B cell (primary cell): ENCODE measurements around the gene TARBP2. TPM values are rescaled to one million over a fixed set of nuclear protein-coding genes. Genes with fewer than 3 reads are reported as not detected.
A peak's percentile ranks its signal among the peaks of the same experiment; 100 is the strongest.

Source experiments
- ATAC-seq: fragments of 200-7000 bp; cut with Tn5 transposase; one replicate; pipeline ENCODE4 v1.10.0; 2021; ENCODE audit warnings: low read depth, mild to moderate bottlenecking, moderate number of reproducible peaks, moderate library complexity
- CTCF ChIA-PET: fragments of 350-600 bp; sonication (Branson Sonifier 250); formaldehyde crosslinking; loops from one replicate; lab custom pipeline; 2021; ENCODE audit warnings: antibody characterized with exemption, inconsistent platforms; lab: Charles Lee
- POLR2A ChIA-PET: fragments of 350-600 bp; sonication (Branson Sonifier 250); formaldehyde crosslinking; loops from one replicate; lab custom pipeline; 2021; ENCODE audit warnings: antibody characterized with exemption; lab: Charles Lee
- DNase-seq: peaks from one replicate; pipeline ENCODE4 v3.0.0; 2013
- H2AFZ ChIP-seq: 2 replicates; pipeline ENCODE4 v1.6.1; 2012; ENCODE audit warnings: mild to moderate bottlenecking, low read depth, low read length; ENCODE audit not compliant: insufficient read depth, poor library complexity, severe bottlenecking
- H3K27ac ChIP-seq, 2 donors: 1 replicate in 1 of 2; 2 replicates in 1 of 2; pipeline ENCODE4 v1.5.1; 2012 to 2013; ENCODE audit warnings: low read length in 2 of 2, mild to moderate bottlenecking in 2 of 2, moderate library complexity in 1 of 2
- H3K27me3 ChIP-seq, 4 experiments: fragments of 200-600 bp in 1 of 4; sonication (generic) in 1 of 4; replicated peaks in 1 of 4; 1 replicate in 2 of 4; 2 replicates in 2 of 4; pipeline versions ENCODE4 v1.6.1 to v1.7.0; 2013 to 2016; ENCODE audit warnings: low read length in 3 of 4, mild to moderate bottlenecking in 2 of 4, mixed read lengths in 1 of 4, moderate library complexity in 1 of 4; ENCODE audit not compliant: insufficient read depth in 4 of 4, control insufficient read depth in 3 of 4; ENCODE audit errors: control extremely low read depth in 1 of 4
- H3K36me3 ChIP-seq, 2 experiments: replicated peaks in 1 of 2; 1 replicate in 1 of 2; 2 replicates in 1 of 2; pipeline versions ENCODE4 v1.6.1 to v1.7.1; 2013; ENCODE audit warnings: low read length in 1 of 2; ENCODE audit not compliant: insufficient read depth in 2 of 2, control insufficient read depth in 1 of 2; ENCODE audit errors: control extremely low read depth in 1 of 2, extremely low read depth in 1 of 2
- H3K4me1 ChIP-seq, 2 donors: fragments of 200-600 bp in 1 of 2; sonication (generic) in 1 of 2; 1 replicate in 1 of 2; 2 replicates in 1 of 2; pipeline versions ENCODE4 v1.5.1 to v1.6.1; 2013 to 2017; ENCODE audit warnings: low read length in 2 of 2; ENCODE audit not compliant: control insufficient read depth in 2 of 2, insufficient read depth in 2 of 2
- H3K4me2 ChIP-seq: replicated peaks from 2 replicates; pipeline ENCODE3; 2012; ENCODE audit warnings: mild to moderate bottlenecking, low read depth, low read length; ENCODE audit not compliant: poor library complexity, severe bottlenecking
- H3K4me3 ChIP-seq, 5 experiments: fragments of 200-600 bp in 1 of 5; sonication (generic) in 1 of 5; 1 replicate in 3 of 5; 2 replicates in 2 of 5; pipeline versions ENCODE4 v1.5.1 to v1.7.0; 2011 to 2016; ENCODE audit warnings: low read length in 4 of 5, mild to moderate bottlenecking in 4 of 5, low read depth in 2 of 5, control low read depth in 1 of 5, moderate library complexity in 1 of 5; ENCODE audit not compliant: insufficient read depth in 1 of 5; ENCODE audit errors: control extremely low read depth in 1 of 5, extremely low read depth in 1 of 5
- H3K79me2 ChIP-seq: fragments of 200-600 bp; sonication (generic); one replicate; pipeline ENCODE4 v1.6.0; 2016; ENCODE audit warnings: low read length; ENCODE audit not compliant: control insufficient read depth, insufficient read depth
- H3K9ac ChIP-seq: fragments of 200-600 bp; sonication (generic); 2 replicates; pipeline ENCODE4 v1.6.1; 2017; ENCODE audit warnings: mild to moderate bottlenecking, low read length, moderate library complexity
- H3K9me3 ChIP-seq, 3 donors: one replicate each; pipeline versions ENCODE4 v1.6.1 to v1.7.1; 2013; ENCODE audit warnings: low read length in 2 of 3; ENCODE audit not compliant: control insufficient read depth in 2 of 3, insufficient read depth in 1 of 3; ENCODE audit errors: control extremely low read depth in 1 of 3
- H4K20me1 ChIP-seq: 2 replicates; pipeline ENCODE4 v1.6.0; 2012; ENCODE audit warnings: mild to moderate bottlenecking, low read length; ENCODE audit not compliant: insufficient read depth, control insufficient read depth, poor library complexity, severe bottlenecking
- H3K27ac Mint-ChIP-seq: one replicate; pipeline ENCODE4 v1.8.0; 2021; ENCODE audit warnings: mixed read lengths
- H3K27me3 Mint-ChIP-seq: one replicate; pipeline ENCODE4 v1.8.0; 2021; ENCODE audit warnings: mixed read lengths
- H3K4me1 Mint-ChIP-seq: one replicate; pipeline ENCODE4 v1.8.0; 2021; ENCODE audit warnings: mixed read lengths
- H3K4me3 Mint-ChIP-seq: one replicate; pipeline ENCODE4 v1.8.0; 2021; ENCODE audit warnings: mixed read lengths
- H3K9me3 Mint-ChIP-seq: one replicate; pipeline ENCODE4 v1.8.0; 2022; ENCODE audit warnings: mixed read lengths; ENCODE audit not compliant: insufficient read depth
- EZH2 ChIP-seq: IDR thresholded peaks from 2 replicates; pipeline ENCODE4 v1.6.1; 2012; ENCODE audit warnings: borderline replicate concordance, low read depth, mild to moderate bottlenecking, moderate library complexity, low read length; ENCODE audit not compliant: insufficient read depth, poor library complexity, severe bottlenecking
- WGBS: methylation state at CpG from one replicate; pipeline ENCODE4 v1.1.5; 2013; ENCODE audit warnings: missing lambda C conversion rate; ENCODE audit not compliant: insufficient coverage; 5-methylcytosine and 5-hydroxymethylcytosine counted together
- intact Hi-C: fragments of 100-400 bp; cut with micrococcal nuclease; formaldehyde crosslinking; loops from one replicate; pipeline ENCODE4 v1.10.0; 2022
- polyA plus RNA-seq: library from polyadenylated mRNA; depleted of rRNA; stranded (reverse); fragments of >200 nt; gene quantifications from 2 replicates; pipeline ENCODE4 v1.2.3, GENCODE V29; 2012
- total RNA-seq, 2 donors: library from RNA; stranded (reverse); fragments of 120-200 nt in 1 of 2; gene quantifications; 1 replicate in 1 of 2; 2 replicates in 1 of 2; pipeline versions ENCODE4 v1.2.3 to v1.2.4, GENCODE V29; 2013 to 2022
- TF ChIP-seq, protein P1 (sequence below): fragments of 200-600 bp; IDR thresholded peaks from one replicate; pipeline ENCODE4 v1.8.0; 2022; ENCODE audit warnings: antibody characterized with exemption, mild to moderate bottlenecking

Gene TARBP2
- total and polyA plus RNA-seq, 2 donors (not counting 1 experiment from before 2014, with no cell fraction given) = 41.6 to 47.2 TPM

DNA sequence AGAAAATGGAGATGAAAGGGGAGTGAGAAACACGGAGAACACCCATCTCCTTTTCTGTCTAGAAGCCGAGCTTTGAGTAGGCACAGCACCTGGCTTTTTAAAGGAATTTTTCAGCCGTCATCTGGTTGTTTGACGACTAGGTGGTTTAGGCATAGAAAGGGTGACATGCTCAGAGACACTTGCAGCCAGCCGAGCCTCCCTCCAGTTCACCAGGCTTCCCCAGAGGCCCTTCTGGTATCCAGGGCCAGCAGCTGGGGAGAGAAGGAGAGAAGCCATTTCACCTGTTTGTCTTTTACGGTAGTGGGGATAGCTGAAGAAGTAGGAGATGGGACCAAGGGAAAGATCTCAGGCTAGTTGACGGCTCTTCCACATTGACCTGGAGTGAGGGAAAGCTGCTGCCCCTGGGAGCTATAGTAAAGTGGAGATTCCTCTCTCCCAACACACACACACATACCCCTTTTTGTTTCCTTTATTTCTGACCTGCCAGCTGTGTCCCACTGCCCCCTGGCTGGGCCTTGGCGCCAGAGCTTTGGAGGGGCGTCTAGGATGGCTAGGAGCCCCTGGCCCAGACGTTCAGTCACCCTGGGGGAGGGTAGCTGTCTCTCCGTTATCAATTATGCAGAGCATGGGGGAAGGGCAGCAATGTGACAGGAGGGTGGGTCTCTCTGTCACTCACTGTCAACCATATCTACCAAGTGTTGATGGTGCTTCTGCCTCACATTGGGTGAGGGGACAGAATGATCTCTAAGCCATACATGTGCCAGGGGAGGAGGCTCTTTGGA lies 7.3 kb upstream of the TARBP2 start:
- Histone ChIP-seq H3K79me2 (no peaks in the 10 kb centered on the region), H3K27me3 (no peaks in the 10 kb centered on the region), H4K20me1 (no peaks in the 10 kb centered on the region), H3K27ac (peak overlapping the region; percentile 84 to 90), H3K4me3 (peak overlapping the region; percentile 51 to 68 (median 61)), H3K4me2 (peak overlapping the region; percentile 93), H3K9ac (peak overlapping the region; percentile 69), H2AFZ (peak overlapping the region; percentile 71), H3K4me1 (peaks cover 19 to 27% of the 10 kb centered on the region in 2 donors), H3K36me3 (no peaks in the 10 kb centered on the region), H3K9me3 (no peaks in the 10 kb centered on the region)
- ATAC-seq (no peak), DNase-seq (no peak)
- H3K4me1 Mint-ChIP-seq = peaks cover 25% of the 10 kb centered on the region
- H3K27me3 Mint-ChIP-seq = no peaks in the 10 kb centered on the region
- ChIA-PET CTCF (interaction anchor here (1.0 to 1.3 kb wide), 3 partner anchors 16 to 148 kb away, joined by 3 to 4 read pairs (median 3); no protein-coding TSS in a partner anchor), POLR2A (interaction anchor here (0.9 kb wide), 1 partner anchor 52 kb away, joined by 3 read pairs; the partner anchor contains the start of gene PRR13)
- peak overlapping the region; percentile 96 for H3K27ac Mint-ChIP-seq
- peak overlapping the region; percentile 98 for H3K4me3 Mint-ChIP-seq
- TF ChIP-seq, protein P1, sequence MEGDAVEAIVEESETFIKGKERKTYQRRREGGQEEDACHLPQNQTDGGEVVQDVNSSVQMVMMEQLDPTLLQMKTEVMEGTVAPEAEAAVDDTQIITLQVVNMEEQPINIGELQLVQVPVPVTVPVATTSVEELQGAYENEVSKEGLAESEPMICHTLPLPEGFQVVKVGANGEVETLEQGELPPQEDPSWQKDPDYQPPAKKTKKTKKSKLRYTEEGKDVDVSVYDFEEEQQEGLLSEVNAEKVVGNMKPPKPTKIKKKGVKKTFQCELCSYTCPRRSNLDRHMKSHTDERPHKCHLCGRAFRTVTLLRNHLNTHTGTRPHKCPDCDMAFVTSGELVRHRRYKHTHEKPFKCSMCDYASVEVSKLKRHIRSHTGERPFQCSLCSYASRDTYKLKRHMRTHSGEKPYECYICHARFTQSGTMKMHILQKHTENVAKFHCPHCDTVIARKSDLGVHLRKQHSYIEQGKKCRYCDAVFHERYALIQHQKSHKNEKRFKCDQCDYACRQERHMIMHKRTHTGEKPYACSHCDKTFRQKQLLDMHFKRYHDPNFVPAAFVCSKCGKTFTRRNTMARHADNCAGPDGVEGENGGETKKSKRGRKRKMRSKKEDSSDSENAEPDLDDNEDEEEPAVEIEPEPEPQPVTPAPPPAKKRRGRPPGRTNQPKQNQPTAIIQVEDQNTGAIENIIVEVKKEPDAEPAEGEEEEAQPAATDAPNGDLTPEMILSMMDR = no peak
- TF ChIP-seq EZH2 = no peak
- intact Hi-C loops = loop anchor here (1.0 to 2.0 kb wide), 4 partner anchors 8 to 173 kb away; partner anchors contain the start of genes AAAS, PCBP2, PRR13 and TARBP2
- 40% methylated on average over 5 of the region's 11 CpGs for WGBS
- no peaks in the 10 kb centered on the region for H3K9me3 Mint-ChIP-seq
